K562 (cell line): ENCODE measurements around the gene RPS8. TPM values are rescaled to one million over a fixed set of nuclear protein-coding genes. Genes with fewer than 3 reads are reported as not detected.

Source experiments
- AFF1 ChIP-seq, 2 experiments: fragments of 450-650 bp; IDR thresholded peaks; 2 replicates each; pipeline ENCODE4 v1.6.1; 2018; ENCODE audit warnings: mild to moderate bottlenecking in 2 of 2, low read depth in 1 of 2; ENCODE audit not compliant: partially characterized antibody in 2 of 2
- CREB1 ChIP-seq, 2 experiments: sonication (generic) in 1 of 2; formaldehyde crosslinking in 1 of 2; IDR thresholded peaks; 2 replicates each; pipeline versions ENCODE4 v1.6.1 to v1.8.0; 2012 to 2022; ENCODE audit warnings: inconsistent platforms in 1 of 2, mild to moderate bottlenecking in 1 of 2, missing genetic modification reagents in 1 of 2, moderate library complexity in 1 of 2
- E2F3 ChIP-seq: fragments of 250-450 bp; sonication (Bioruptor Pico); IDR thresholded peaks from 2 replicates; pipeline ENCODE4 v1.4.0; 2020; ENCODE audit warnings: mild to moderate bottlenecking
- HNRNPLL ChIP-seq: fragments of 200-400 bp; formaldehyde crosslinking; IDR thresholded peaks from 2 replicates; pipeline ENCODE4 v1.6.1; 2017; ENCODE audit warnings: low read length, low read depth, mild to moderate bottlenecking; ENCODE audit not compliant: poor library complexity, severe bottlenecking
- MCM3 ChIP-seq: fragments of 450-650 bp; IDR thresholded peaks from 2 replicates; pipeline ENCODE4 v1.6.1; 2016
- MCM5 ChIP-seq: fragments of 450-650 bp; IDR thresholded peaks from 2 replicates; pipeline ENCODE4 v1.6.1; 2016; ENCODE audit warnings: low read depth
- SMARCE1 ChIP-seq: fragments of 450-650 bp; IDR thresholded peaks from 2 replicates; pipeline ENCODE4 v1.7.1; 2016; ENCODE audit warnings: mild to moderate bottlenecking
- TCF7 ChIP-seq: sonication (generic); IDR thresholded peaks from 2 replicates; pipeline ENCODE4 v1.6.1; 2016; ENCODE audit warnings: antibody characterized with exemption, borderline replicate concordance
- TOE1 ChIP-seq, 2 experiments: fragments of 450-650 bp in 1 of 2; sonication (generic) in 1 of 2; formaldehyde crosslinking in 1 of 2; IDR thresholded peaks; 2 replicates each; pipeline versions ENCODE4 v1.7.1 to v1.8.0; 2016 to 2022; ENCODE audit warnings: borderline replicate concordance in 2 of 2, mild to moderate bottlenecking in 2 of 2, antibody characterized with exemption in 1 of 2, inconsistent platforms in 1 of 2, low read depth in 1 of 2, missing genetic modification reagents in 1 of 2, moderate library complexity in 1 of 2
- ZBTB40 ChIP-seq, 2 experiments: fragments of 450-650 bp in 1 of 2; sonication (generic) in 1 of 2; formaldehyde crosslinking in 1 of 2; IDR thresholded peaks; 2 replicates each; pipeline versions ENCODE4 v1.7.1 to v1.9.0; 2016 to 2022; ENCODE audit warnings: inconsistent platforms in 1 of 2, mild to moderate bottlenecking in 1 of 2, missing genetic modification reagents in 1 of 2
- ZNF197 ChIP-seq: fragments of 200-800 bp; sonication (Bioruptor generic); IDR thresholded peaks from 2 replicates; pipeline ENCODE4 v1.6.1; 2016; ENCODE audit warnings: low read depth, missing genetic modification characterization, missing compliant biosample characterization
- ZNF561 ChIP-seq: fragments of 450-650 bp; formaldehyde crosslinking; conservative IDR thresholded peaks from 2 replicates; pipeline ENCODE4 v1.4.0; 2020; ENCODE audit warnings: mild to moderate bottlenecking, moderate library complexity
- polyA plus RNA-seq, 8 experiments: library from polyadenylated mRNA; depleted of rRNA in 4 of 8; stranded (reverse) in 5 of 8; unstranded in 3 of 8; fragments of >200 nt; fragmentation: Nextera tagmentation in 2 of 8; fragmentation: Illumina TruSeq in 1 of 8; extraction: Ambion mirVana in 2 of 8; extraction: Trizol in 1 of 8; gene quantifications; 2 replicates each; pipeline versions ENCODE4 v1.2.1 to v1.2.3, GENCODE V29; 2011 to 2014; ENCODE audit warnings: inconsistent platforms in 1 of 8, missing spikeins in 1 of 8
- total RNA-seq, 7 experiments: library from RNA; depleted of rRNA in 6 of 7; stranded (reverse); fragments of >200 nt in 6 of 7; fragmentation: Illumina TruSeq in 2 of 7; extraction: Trizol in 2 of 7; gene quantifications; 2 replicates each; pipeline versions ENCODE4 v1.2.1 to v1.2.3, GENCODE V29; 2011 to 2021; ENCODE audit warnings: low replicate concordance in 1 of 7

The RPS8 gene
- total and polyA plus RNA-seq, 9 of the 15 experiments (the other 6 are each of a cell fraction or from before 2014, with no cell fraction given), result 2,431 to 4,168 (median 3,109) TPM

GRCh38 chr1:44775078-44775929 is at the start of gene RPS8 (continued):
- TF ChIP-seq ZBTB40 (IDR thresholded peaks at IDR 0.05) (peak; percentile 36; the same call in 1 of the 2 replicates), ZBTB40 (CRISPR knock-in tag; IDR thresholded peaks at IDR 0.05) (no peak), AFF1 (IDR thresholded peaks at IDR 0.05; ENCODE audit: low read depth in 1 of 2, partially characterized antibody in 2 of 2) (peak; percentile 62 to 88), TCF7 (0 out of 2 replicates have a peak, but pooled peaks have one; percentile 36), MCM3 (no peak; the same call in 1 of the 2 replicates), ZNF197 (CRISPR knock-in tag) (no peak; the same call in 1 of the 2 replicates), TOE1 (IDR thresholded peaks at IDR 0.05; ENCODE audit: borderline replicate concordance) (peak; percentile 83), TOE1 (CRISPR knock-in tag; IDR thresholded peaks at IDR 0.05; ENCODE audit: borderline replicate concordance, low read depth) (no peak), MCM5 (no peak), CREB1 (IDR thresholded peaks at IDR 0.05) (peak; percentile 100), CREB1 (CRISPR knock-in tag; IDR thresholded peaks at IDR 0.05) (peak; percentile 100), SMARCE1 (peak; percentile 86), E2F3 (0 out of 2 replicates have a peak, but pooled peaks have one; percentile 78), ZNF561 (CRISPR knock-in tag) (no peak), HNRNPLL (peak; percentile 82)
